Trophoblast cell (in vitro differentiated cells and primary cell): ENCODE results near the gene ANKRD16.

Experiments
- DNase-seq, 2 donors: peaks; one replicate each; pipeline ENCODE4 v3.0.0-alpha.2; 2016
- H2AFZ ChIP-seq: 2 replicates; pipeline ENCODE4 v1.6.1; 2013; ENCODE audit warnings: low read length, moderate library complexity, mild to moderate bottlenecking; ENCODE audit not compliant: insufficient read depth, poor library complexity
- H2AK5ac ChIP-seq: 2 replicates; pipeline ENCODE4 v1.6.1; 2013; ENCODE audit warnings: mild to moderate bottlenecking, low read length
- H2BK120ac ChIP-seq: 2 replicates; pipeline ENCODE4 v1.6.1; 2013; ENCODE audit warnings: low read length, mild to moderate bottlenecking, moderate library complexity; ENCODE audit not compliant: insufficient read depth, poor library complexity
- H2BK12ac ChIP-seq: 2 replicates; pipeline ENCODE4 v1.6.1; 2013; ENCODE audit warnings: mild to moderate bottlenecking, low read length, moderate library complexity
- H2BK5ac ChIP-seq: 2 replicates; pipeline ENCODE4 v1.6.1; 2013; ENCODE audit warnings: low read length, low read depth, moderate library complexity, mild to moderate bottlenecking; ENCODE audit not compliant: poor library complexity
- H3K14ac ChIP-seq: 2 replicates; pipeline ENCODE4 v1.6.1; 2013; ENCODE audit warnings: mild to moderate bottlenecking, low read length
- H3K18ac ChIP-seq: 2 replicates; pipeline ENCODE4 v1.6.1; 2013; ENCODE audit warnings: mild to moderate bottlenecking, low read length
- H3K23ac ChIP-seq: 2 replicates; pipeline ENCODE4 v1.6.1; 2013; ENCODE audit warnings: low read length
- H3K27ac ChIP-seq: 2 replicates; pipeline ENCODE4 v1.5.1; 2013; ENCODE audit warnings: low read depth, mild to moderate bottlenecking, inconsistent platforms, low read length, moderate library complexity
- H3K27me3 ChIP-seq: 2 replicates; pipeline ENCODE4 v1.6.1; 2013; ENCODE audit warnings: inconsistent platforms, mild to moderate bottlenecking, low read length, moderate library complexity; ENCODE audit not compliant: insufficient read depth
- H3K36me3 ChIP-seq, 2 experiments: 1 replicate in 1 of 2; 2 replicates in 1 of 2; pipeline ENCODE4 v1.6.1; 2013; ENCODE audit warnings: low read length in 2 of 2, mild to moderate bottlenecking in 2 of 2, moderate library complexity in 1 of 2; ENCODE audit not compliant: insufficient read depth in 2 of 2, control insufficient read depth in 1 of 2
- H3K4ac ChIP-seq: 2 replicates; pipeline ENCODE4 v1.6.1; 2013; ENCODE audit warnings: low read depth, mild to moderate bottlenecking, low read length, moderate library complexity
- H3K4me1 ChIP-seq, 2 experiments: 1 replicate in 1 of 2; 2 replicates in 1 of 2; pipeline ENCODE4 v1.6.1; 2013; ENCODE audit warnings: low read length in 2 of 2, mild to moderate bottlenecking in 2 of 2, moderate library complexity in 1 of 2; ENCODE audit not compliant: insufficient read depth in 2 of 2, control insufficient read depth in 1 of 2
- H3K4me2 ChIP-seq: 2 replicates; pipeline ENCODE4 v1.6.1; 2013; ENCODE audit warnings: inconsistent platforms, mild to moderate bottlenecking, low read length, moderate library complexity
- H3K4me3 ChIP-seq: 2 replicates; pipeline ENCODE4 v1.5.1; 2013; ENCODE audit warnings: mild to moderate bottlenecking, low read depth, low read length, inconsistent platforms
- H3K79me1 ChIP-seq: one replicate; pipeline ENCODE4 v1.6.1; 2013; ENCODE audit warnings: low read length
- H3K79me2 ChIP-seq: 2 replicates; pipeline ENCODE4 v1.6.1; 2013; ENCODE audit warnings: low read length, mild to moderate bottlenecking; ENCODE audit not compliant: control insufficient read depth, insufficient read depth, poor library complexity
- H3K9ac ChIP-seq: 2 replicates; pipeline ENCODE4 v1.6.1; 2013; ENCODE audit warnings: mild to moderate bottlenecking, low read length
- H3K9me3 ChIP-seq: 2 replicates; pipeline ENCODE4 v1.6.1; 2013; ENCODE audit warnings: low read depth, mild to moderate bottlenecking, control low read depth, inconsistent platforms, low read length; ENCODE audit not compliant: insufficient read depth
- H4K12ac ChIP-seq: 2 replicates; pipeline ENCODE4 v1.6.1; 2013; ENCODE audit warnings: low read depth, mild to moderate bottlenecking, low read length, moderate library complexity
- H4K8ac ChIP-seq: 2 replicates; pipeline ENCODE4 v1.6.1; 2013; ENCODE audit warnings: low read depth, mild to moderate bottlenecking, low read length, moderate library complexity
- H4K91ac ChIP-seq: one replicate; pipeline ENCODE4 v1.6.1; 2013; ENCODE audit warnings: low read depth, mild to moderate bottlenecking, low read length, moderate library complexity
- WGBS: extraction: QIAGEN DNeasy Blood & Tissue Kit; methylation state at CpG from one replicate; pipeline ENCODE4 v1.1.7; 2013; ENCODE audit warnings: missing lambda C conversion rate; ENCODE audit not compliant: insufficient read length, insufficient coverage; ENCODE audit errors: extremely low coverage; 5-methylcytosine and 5-hydroxymethylcytosine counted together

Gene ANKRD16

DNA sequence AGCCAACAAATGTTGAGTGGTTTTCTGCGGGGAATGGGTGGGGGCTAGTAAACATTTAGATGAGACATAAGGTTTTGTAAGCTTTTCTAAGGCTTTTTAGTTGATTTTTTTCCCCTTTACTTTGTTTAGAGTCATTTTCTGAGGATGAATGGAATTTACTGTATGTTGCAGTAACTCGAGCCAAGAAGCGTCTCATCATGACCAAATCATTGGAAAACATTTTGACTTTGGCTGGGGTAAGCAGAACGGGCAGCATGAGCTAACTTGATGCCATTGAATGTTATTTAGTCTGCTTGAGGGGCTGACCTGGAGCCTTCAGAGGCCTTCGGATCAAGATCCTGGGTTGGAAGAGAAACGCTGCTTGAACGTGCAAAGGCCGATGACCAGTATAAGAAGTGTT, 37.6 kb upstream of the ANKRD16 start:
- no peak overlapping the region for H3K14ac ChIP-seq
- no peaks in the 10 kb centered on the region for H3K27me3 ChIP-seq
- H2AK5ac ChIP-seq = no peak overlapping the region
- H4K12ac ChIP-seq = no peak overlapping the region
- no peak overlapping the region for H2BK5ac ChIP-seq
- H3K18ac ChIP-seq = no peak overlapping the region
- H4K91ac ChIP-seq = no peak overlapping the region
- H4K8ac ChIP-seq = no peak overlapping the region
- H3K4me1 ChIP-seq = no peaks in the 10 kb centered on the region
- H3K79me2 ChIP-seq = no peaks in the 10 kb centered on the region
- H3K9ac ChIP-seq = no peak overlapping the region
- no peak overlapping the region for H3K4ac ChIP-seq
- no CpG with 5 or more reads among the region's 8 CpGs for WGBS
- no peak overlapping the region for H3K27ac ChIP-seq
- DNase-seq = no peak
- no peaks in the 10 kb centered on the region for H3K79me1 ChIP-seq
- no peak overlapping the region for H3K4me2 ChIP-seq
- no peak overlapping the region for H3K4me3 ChIP-seq
- H2BK120ac ChIP-seq = no peak overlapping the region
- no peak overlapping the region for H3K23ac ChIP-seq
- no peak overlapping the region for H2AFZ ChIP-seq
- peaks cover 62 to 66% of the 10 kb centered on the region in 2 experiments for H3K36me3 ChIP-seq
- H2BK12ac ChIP-seq = no peak overlapping the region
- H3K9me3 ChIP-seq = no peaks in the 10 kb centered on the region

DNA sequence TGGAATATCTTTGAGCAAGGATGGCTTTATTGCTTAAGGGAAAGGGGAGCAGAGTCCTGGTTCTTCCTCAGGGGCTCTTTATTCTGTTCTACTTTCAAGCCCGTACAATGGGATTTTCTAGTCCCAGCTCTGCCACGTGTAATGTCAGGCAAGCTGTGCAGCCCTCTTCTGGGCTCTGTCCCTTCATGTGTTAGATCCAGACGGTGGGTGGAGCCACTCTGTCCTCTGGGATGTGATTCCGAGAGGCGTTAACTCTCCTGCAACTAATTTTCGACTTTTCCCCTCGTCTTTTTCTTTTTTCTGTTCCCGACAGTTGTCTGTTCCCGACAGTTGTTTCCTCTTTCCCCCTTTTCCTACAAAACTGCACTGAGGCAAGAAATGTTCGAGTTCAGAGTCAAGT, 35.2 kb upstream of the ANKRD16 start:
- no peak overlapping the region for H2BK120ac ChIP-seq
- no peak overlapping the region for H3K14ac ChIP-seq
- no peak overlapping the region for H4K8ac ChIP-seq
- DNase-seq = no peak
- no peak overlapping the region for H3K23ac ChIP-seq
- whole genome bisulfite sequencing = no CpG with 5 or more reads among the region's 10 CpGs
- no peaks in the 10 kb centered on the region for H3K79me2 ChIP-seq
- no peaks in the 10 kb centered on the region for H3K9me3 ChIP-seq
- H2AK5ac ChIP-seq = no peak overlapping the region
- H2BK5ac ChIP-seq = no peak overlapping the region
- H2AFZ ChIP-seq = no peak overlapping the region
- H3K27me3 ChIP-seq = no peaks in the 10 kb centered on the region
- H3K9ac ChIP-seq = no peak overlapping the region
- no peak overlapping the region for H4K91ac ChIP-seq
- no peak overlapping the region for H3K4me2 ChIP-seq
- H3K4me3 ChIP-seq = no peak overlapping the region
- H2BK12ac ChIP-seq = no peak overlapping the region
- no peak overlapping the region for H3K27ac ChIP-seq
- no peaks in the 10 kb centered on the region for H3K4me1 ChIP-seq
- no peaks in the 10 kb centered on the region for H3K79me1 ChIP-seq
- peaks cover 63 to 68% of the 10 kb centered on the region in 2 experiments for H3K36me3 ChIP-seq
- no peak overlapping the region for H3K4ac ChIP-seq
- H3K18ac ChIP-seq = no peak overlapping the region
- H4K12ac ChIP-seq = no peak overlapping the region

DNA sequence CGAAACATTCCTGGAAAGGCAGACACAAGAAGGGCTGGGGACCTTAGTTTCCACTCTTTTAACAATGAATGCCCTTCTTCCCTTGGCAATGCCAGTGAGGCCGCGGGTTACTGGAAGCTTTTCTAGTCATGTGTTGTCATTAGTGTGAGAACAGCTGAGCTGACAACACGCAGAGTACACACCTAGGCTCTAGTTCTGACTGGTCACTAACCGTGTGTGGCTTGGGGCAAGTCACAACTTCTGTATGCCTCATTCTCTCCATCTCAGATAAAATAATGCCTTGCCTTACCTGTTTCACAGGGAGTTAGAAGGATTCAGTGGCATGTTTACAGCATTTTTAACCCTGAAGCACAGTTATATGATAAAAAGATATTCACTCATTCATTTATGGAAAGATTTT, 32.1 kb upstream of the ANKRD16 start:
- no peaks in the 10 kb centered on the region for H3K9me3 ChIP-seq
- H3K4me3 ChIP-seq = no peak overlapping the region
- H3K9ac ChIP-seq = no peak overlapping the region
- no peak overlapping the region for H3K4ac ChIP-seq
- H3K36me3 ChIP-seq = peaks cover 57 to 68% of the 10 kb centered on the region in 2 experiments
- no peaks in the 10 kb centered on the region for H3K79me1 ChIP-seq
- no peak overlapping the region for H2BK12ac ChIP-seq
- H2AK5ac ChIP-seq = no peak overlapping the region
- no peaks in the 10 kb centered on the region for H3K27me3 ChIP-seq
- H4K91ac ChIP-seq = no peak overlapping the region
- H3K4me2 ChIP-seq = no peak overlapping the region
- no peak overlapping the region for H4K8ac ChIP-seq
- no peak overlapping the region for H4K12ac ChIP-seq
- DNase-seq = no peak
- H3K14ac ChIP-seq = no peak overlapping the region
- WGBS = no CpG with 5 or more reads among the region's 5 CpGs
- no peak overlapping the region for H2AFZ ChIP-seq
- no peak overlapping the region for H3K27ac ChIP-seq
- H2BK5ac ChIP-seq = no peak overlapping the region
- no peak overlapping the region for H2BK120ac ChIP-seq
- H3K4me1 ChIP-seq = no peaks in the 10 kb centered on the region
- H3K79me2 ChIP-seq = no peaks in the 10 kb centered on the region
- no peak overlapping the region for H3K18ac ChIP-seq
- no peak overlapping the region for H3K23ac ChIP-seq

DNA sequence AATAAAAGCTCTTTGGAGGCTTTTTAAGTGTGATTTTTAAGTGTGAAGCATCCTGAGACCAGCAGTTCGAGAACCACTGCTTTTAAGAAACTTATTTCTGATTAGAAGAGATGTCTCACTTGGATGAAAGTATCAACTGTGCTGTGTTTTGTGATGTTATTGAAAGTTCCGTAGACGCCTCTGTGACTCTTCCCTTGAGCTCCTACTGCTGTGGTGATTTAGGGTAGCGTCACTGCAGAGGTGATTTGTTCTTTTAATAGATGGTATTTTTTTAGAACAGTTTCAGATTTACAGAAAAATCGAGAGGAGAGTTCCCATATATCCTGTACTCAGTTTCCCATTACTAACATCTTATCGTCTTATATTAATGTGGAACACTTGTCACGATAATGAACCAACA, 29.9 kb upstream of the ANKRD16 start:
- no peak overlapping the region for H3K18ac ChIP-seq
- no peak overlapping the region for H4K91ac ChIP-seq
- no peak overlapping the region for H2BK5ac ChIP-seq
- no peak overlapping the region for H4K12ac ChIP-seq
- peaks cover 58 to 75% of the 10 kb centered on the region in 2 experiments for H3K36me3 ChIP-seq
- WGBS = no CpG with 5 or more reads among the region's 7 CpGs
- no peaks in the 10 kb centered on the region for H3K79me2 ChIP-seq
- H3K27ac ChIP-seq = no peak overlapping the region
- H4K8ac ChIP-seq = no peak overlapping the region
- no peak overlapping the region for H2AFZ ChIP-seq
- DNase-seq = no peak
- no peak overlapping the region for H3K9ac ChIP-seq
- H3K4me3 ChIP-seq = no peak overlapping the region
- H3K4ac ChIP-seq = no peak overlapping the region
- H3K4me2 ChIP-seq = no peak overlapping the region
- no peak overlapping the region for H2BK120ac ChIP-seq
- no peaks in the 10 kb centered on the region for H3K4me1 ChIP-seq
- H3K23ac ChIP-seq = no peak overlapping the region
- no peaks in the 10 kb centered on the region for H3K79me1 ChIP-seq
- no peak overlapping the region for H2AK5ac ChIP-seq
- H3K27me3 ChIP-seq = no peaks in the 10 kb centered on the region
- no peak overlapping the region for H2BK12ac ChIP-seq
- no peak overlapping the region for H3K14ac ChIP-seq
- no peaks in the 10 kb centered on the region for H3K9me3 ChIP-seq
